ENCODE data around the gene PGC.

- TF ChIP-seq CTCF (IDR thresholded peaks at IDR 0.05) (no peak), POLR2A (IDR thresholded peaks at IDR 0.05) (no peak)
Observed at GRCh38 chr6:41724586-41725501, 22.4 kb downstream of the PGC start.
